HepG2 (cell line): ENCODE data around the gene SNRNP25. TPM values are rescaled to one million over a fixed set of nuclear protein-coding genes. Genes with fewer than 3 reads are reported as not detected.
A peak's percentile ranks its signal among the peaks of the same experiment; 100 is the strongest.

Experiments
- ATF1 ChIP-seq: IDR thresholded peaks from 2 replicates; pipeline ENCODE4 v1.6.1; 2016; ENCODE audit warnings: mild to moderate bottlenecking, control low read depth
- EED ChIP-seq: sonication (generic); formaldehyde crosslinking; IDR thresholded peaks from 2 replicates; pipeline ENCODE4 v1.5.0; 2020; ENCODE audit warnings: mild to moderate bottlenecking, missing genetic modification reagents
- FOXK1 ChIP-seq: sonication (generic); formaldehyde crosslinking; IDR thresholded peaks from 2 replicates; pipeline ENCODE4 v1.4.0; 2020; ENCODE audit warnings: low read depth, missing genetic modification reagents, borderline replicate concordance
- IRF2 ChIP-seq: IDR thresholded peaks from 2 replicates; pipeline ENCODE4 v1.6.1; 2018; ENCODE audit warnings: missing genetic modification reagents, missing compliant biosample characterization
- KDM2A ChIP-seq: sonication (generic); formaldehyde crosslinking; IDR thresholded peaks from 2 replicates; pipeline ENCODE4 v1.4.0; 2020; ENCODE audit warnings: low read depth, missing genetic modification reagents, borderline replicate concordance
- KLF15 ChIP-seq: sonication (generic); formaldehyde crosslinking; IDR thresholded peaks from 2 replicates; pipeline ENCODE4 v1.8.1; 2023; ENCODE audit warnings: borderline replicate concordance, mild to moderate bottlenecking, inconsistent platforms, missing genetic modification reagents, mixed read lengths
- MTA1 ChIP-seq: sonication (generic); formaldehyde crosslinking; IDR thresholded peaks from 2 replicates; pipeline ENCODE4 v1.4.0; 2020; ENCODE audit warnings: missing genetic modification reagents, mild to moderate bottlenecking, borderline replicate concordance
- MYNN ChIP-seq: sonication (generic); formaldehyde crosslinking; IDR thresholded peaks from 2 replicates; pipeline ENCODE4 v1.4.0; 2020; ENCODE audit warnings: mild to moderate bottlenecking, low read depth, missing genetic modification reagents
- NCOA2 ChIP-seq: sonication (generic); formaldehyde crosslinking; IDR thresholded peaks from 2 replicates; pipeline ENCODE4 v1.8.0; 2022; ENCODE audit warnings: inconsistent platforms
- NFE2 ChIP-seq: sonication (generic); formaldehyde crosslinking; IDR thresholded peaks from 2 replicates; pipeline ENCODE4 v1.4.0; 2020; ENCODE audit warnings: missing genetic modification reagents
- NR3C1 ChIP-seq: sonication (generic); formaldehyde crosslinking; IDR thresholded peaks from 2 replicates; pipeline ENCODE4 v1.4.0; 2020; ENCODE audit warnings: missing genetic modification reagents
- PHF8 ChIP-seq: sonication (generic); formaldehyde crosslinking; IDR thresholded peaks from 2 replicates; pipeline ENCODE4 v1.5.0; 2020; ENCODE audit warnings: missing genetic modification reagents
- ZFP36 ChIP-seq: fragments of 150-350 bp; IDR thresholded peaks from 2 replicates; pipeline ENCODE4 v1.6.1; 2018; ENCODE audit warnings: borderline replicate concordance, low read length, low read depth; ENCODE audit not compliant: partially characterized antibody
- ZFY ChIP-seq: sonication (generic); formaldehyde crosslinking; IDR thresholded peaks from 2 replicates; pipeline ENCODE4 v1.4.0; 2020; ENCODE audit warnings: missing genetic modification reagents
- ZKSCAN8 ChIP-seq: IDR thresholded peaks from 2 replicates; pipeline ENCODE4 v1.6.1; 2016; ENCODE audit warnings: borderline replicate concordance, missing genetic modification reagents, missing compliant biosample characterization
- ZNF160 ChIP-seq: sonication (generic); formaldehyde crosslinking; IDR thresholded peaks from 2 replicates; pipeline ENCODE4 v1.8.0; 2022; ENCODE audit warnings: mild to moderate bottlenecking, inconsistent platforms, missing genetic modification reagents
- ZNF501 ChIP-seq: sonication (generic); formaldehyde crosslinking; IDR thresholded peaks from 2 replicates; pipeline ENCODE4 v1.5.1; 2020; ENCODE audit warnings: mild to moderate bottlenecking, moderate library complexity, missing genetic modification reagents
- ZNF510 ChIP-seq: sonication (generic); formaldehyde crosslinking; IDR thresholded peaks from 2 replicates; pipeline ENCODE4 v1.4.0; 2020; ENCODE audit warnings: low read depth, mild to moderate bottlenecking, missing genetic modification reagents
- ZNF569 ChIP-seq: sonication (generic); formaldehyde crosslinking; IDR thresholded peaks from 2 replicates; pipeline ENCODE4 v1.5.0; 2020; ENCODE audit warnings: mild to moderate bottlenecking, missing genetic modification reagents, moderate library complexity, borderline replicate concordance
- ZNF607 ChIP-seq: sonication (generic); formaldehyde crosslinking; IDR thresholded peaks from 2 replicates; pipeline ENCODE4 v1.5.1; 2020; ENCODE audit warnings: missing genetic modification reagents, mild to moderate bottlenecking, borderline replicate concordance
- ZNF850 ChIP-seq: sonication (generic); formaldehyde crosslinking; conservative IDR thresholded peaks from 2 replicates; pipeline ENCODE4 v1.9.0; 2021; ENCODE audit warnings: mild to moderate bottlenecking, missing genetic modification reagents
- polyA plus RNA-seq, 8 experiments: library from polyadenylated mRNA; depleted of rRNA in 3 of 8; stranded (reverse) in 7 of 8; unstranded in 1 of 8; fragments of >200 nt; fragmentation: Illumina TruSeq in 4 of 8; extraction: Trizol in 4 of 8; gene quantifications; 2 replicates each; pipeline versions ENCODE4 v1.2.1 to v1.2.3, GENCODE V29; 2011 to 2016; ENCODE audit warnings: low read depth in 4 of 8, missing spikeins in 1 of 8, mixed read lengths in 1 of 8; ENCODE audit not compliant: insufficient read depth in 1 of 8
- total RNA-seq, 5 experiments: library from RNA; depleted of rRNA; stranded (reverse); fragments of >200 nt; fragmentation: Illumina TruSeq; extraction: Trizol; gene quantifications; 2 replicates each; pipeline ENCODE4 v1.2.3, GENCODE V29; 2016; ENCODE audit warnings: low read depth in 1 of 5
- TF ChIP-seq, protein P1 (sequence below): IDR thresholded peaks from 2 replicates; pipeline ENCODE4 v1.6.1; 2016; ENCODE audit warnings: low read depth
- TF ChIP-seq, protein P2 (sequence below): IDR thresholded peaks from 2 replicates; pipeline ENCODE4 v1.6.1; 2018; ENCODE audit warnings: missing genetic modification reagents
- TF ChIP-seq, protein P3 (sequence below): sonication (generic); formaldehyde crosslinking; IDR thresholded peaks from 2 replicates; pipeline ENCODE4 v1.9.0; 2022; ENCODE audit warnings: low read depth, missing genetic modification reagents
- TF ChIP-seq, protein P4 (sequence below): IDR thresholded peaks from 2 replicates; pipeline ENCODE4 v1.6.1; 2016; ENCODE audit warnings: missing genetic modification reagents, missing compliant biosample characterization
- TF ChIP-seq, protein P5 (sequence below): sonication (generic); formaldehyde crosslinking; IDR thresholded peaks from 2 replicates; pipeline ENCODE4 v1.4.0; 2020; ENCODE audit warnings: missing genetic modification reagents, borderline replicate concordance

The SNRNP25 gene
- total and polyA plus RNA-seq, 2 of the 13 experiments (the other 11 are each of a cell fraction or from before 2014, with no cell fraction given): 34.1 to 97.4 TPM

DNA sequence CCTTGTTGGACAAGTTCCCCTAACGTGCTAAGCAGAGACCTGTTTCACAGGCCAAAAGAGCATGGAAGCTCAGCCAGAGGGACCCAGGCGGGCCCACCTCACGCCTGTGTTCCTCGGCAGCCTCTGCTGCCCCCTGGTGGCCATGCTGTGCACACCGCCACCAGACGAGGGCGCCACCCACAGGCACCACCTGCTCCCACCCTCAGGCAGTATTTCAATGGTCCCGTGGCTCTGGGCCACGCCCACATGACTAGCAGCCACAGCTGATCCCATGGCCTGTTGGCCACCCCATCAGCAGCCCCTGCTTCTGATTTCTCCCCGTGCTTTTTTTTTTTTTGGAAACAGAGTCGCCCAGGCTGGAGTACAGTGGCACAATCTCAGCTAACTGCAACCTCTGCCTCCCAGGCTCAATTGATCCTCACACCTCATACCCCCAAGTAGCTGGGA, 43.3 kb downstream of the SNRNP25 start (continued):
- peak; percentile 47; the same call in 1 of the 2 replicates for TF ChIP-seq MTA1 (CRISPR knock-in tag)
- no peak for TF ChIP-seq PHF8 (CRISPR knock-in tag)
- no peak for TF ChIP-seq ZNF510 (CRISPR knock-in tag)
- TF ChIP-seq, protein P1, sequence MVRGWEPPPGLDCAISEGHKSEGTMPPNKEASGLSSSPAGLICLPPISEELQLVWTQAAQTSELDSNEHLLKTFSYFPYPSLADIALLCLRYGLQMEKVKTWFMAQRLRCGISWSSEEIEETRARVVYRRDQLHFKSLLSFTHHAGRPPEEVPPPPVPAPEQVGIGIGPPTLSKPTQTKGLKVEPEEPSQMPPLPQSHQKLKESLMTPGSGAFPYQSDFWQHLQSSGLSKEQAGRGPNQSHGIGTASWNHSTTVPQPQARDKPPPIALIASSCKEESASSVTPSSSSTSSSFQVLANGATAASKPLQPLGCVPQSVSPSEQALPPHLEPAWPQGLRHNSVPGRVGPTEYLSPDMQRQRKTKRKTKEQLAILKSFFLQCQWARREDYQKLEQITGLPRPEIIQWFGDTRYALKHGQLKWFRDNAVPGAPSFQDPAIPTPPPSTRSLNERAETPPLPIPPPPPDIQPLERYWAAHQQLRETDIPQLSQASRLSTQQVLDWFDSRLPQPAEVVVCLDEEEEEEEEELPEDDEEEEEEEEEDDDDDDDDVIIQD (CRISPR knock-in tag): peak; percentile 65; the same call in 1 of the 2 replicates
- TF ChIP-seq ZFP36: no peak
- peak; percentile 92 for TF ChIP-seq KDM2A (CRISPR knock-in tag)
- no peak for TF ChIP-seq NFE2 (CRISPR knock-in tag)
- TF ChIP-seq ZNF501 (CRISPR knock-in tag): no peak
- TF ChIP-seq ZNF160 (CRISPR knock-in tag): no peak
- TF ChIP-seq ZNF850 (CRISPR knock-in tag): no peak
- TF ChIP-seq MYNN (CRISPR knock-in tag): no peak
- TF ChIP-seq NCOA2 (CRISPR knock-in tag): no peak
- TF ChIP-seq FOXK1 (CRISPR knock-in tag): no peak
- TF ChIP-seq, protein P2, sequence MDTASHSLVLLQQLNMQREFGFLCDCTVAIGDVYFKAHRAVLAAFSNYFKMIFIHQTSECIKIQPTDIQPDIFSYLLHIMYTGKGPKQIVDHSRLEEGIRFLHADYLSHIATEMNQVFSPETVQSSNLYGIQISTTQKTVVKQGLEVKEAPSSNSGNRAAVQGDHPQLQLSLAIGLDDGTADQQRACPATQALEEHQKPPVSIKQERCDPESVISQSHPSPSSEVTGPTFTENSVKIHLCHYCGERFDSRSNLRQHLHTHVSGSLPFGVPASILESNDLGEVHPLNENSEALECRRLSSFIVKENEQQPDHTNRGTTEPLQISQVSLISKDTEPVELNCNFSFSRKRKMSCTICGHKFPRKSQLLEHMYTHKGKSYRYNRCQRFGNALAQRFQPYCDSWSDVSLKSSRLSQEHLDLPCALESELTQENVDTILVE (CRISPR knock-in tag): peak; percentile 48; the same call in 1 of the 2 replicates
- no peak for TF ChIP-seq ZNF607 (CRISPR knock-in tag)
- peak; percentile 38; the same call in 1 of the 2 replicates for TF ChIP-seq ZFY
- TF ChIP-seq EED (CRISPR knock-in tag): no peak
- TF ChIP-seq IRF2: peak; percentile 47; the same call in 1 of the 2 replicates
- TF ChIP-seq, protein P3, sequence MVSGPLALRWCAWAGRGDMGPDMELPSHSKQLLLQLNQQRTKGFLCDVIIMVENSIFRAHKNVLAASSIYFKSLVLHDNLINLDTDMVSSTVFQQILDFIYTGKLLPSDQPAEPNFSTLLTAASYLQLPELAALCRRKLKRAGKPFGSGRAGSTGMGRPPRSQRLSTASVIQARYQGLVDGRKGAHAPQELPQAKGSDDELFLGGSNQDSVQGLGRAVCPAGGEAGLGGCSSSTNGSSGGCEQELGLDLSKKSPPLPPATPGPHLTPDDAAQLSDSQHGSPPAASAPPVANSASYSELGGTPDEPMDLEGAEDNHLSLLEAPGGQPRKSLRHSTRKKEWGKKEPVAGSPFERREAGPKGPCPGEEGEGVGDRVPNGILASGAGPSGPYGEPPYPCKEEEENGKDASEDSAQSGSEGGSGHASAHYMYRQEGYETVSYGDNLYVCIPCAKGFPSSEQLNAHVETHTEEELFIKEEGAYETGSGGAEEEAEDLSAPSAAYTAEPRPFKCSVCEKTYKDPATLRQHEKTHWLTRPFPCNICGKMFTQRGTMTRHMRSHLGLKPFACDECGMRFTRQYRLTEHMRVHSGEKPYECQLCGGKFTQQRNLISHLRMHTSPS: no peak; the same call in 1 of the 2 replicates
- no peak for TF ChIP-seq ATF1 (CRISPR knock-in tag)
- TF ChIP-seq, protein P4, sequence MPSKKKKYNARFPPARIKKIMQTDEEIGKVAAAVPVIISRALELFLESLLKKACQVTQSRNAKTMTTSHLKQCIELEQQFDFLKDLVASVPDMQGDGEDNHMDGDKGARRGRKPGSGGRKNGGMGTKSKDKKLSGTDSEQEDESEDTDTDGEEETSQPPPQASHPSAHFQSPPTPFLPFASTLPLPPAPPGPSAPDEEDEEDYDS (CRISPR knock-in tag): peak; percentile 48; the same call in 1 of the 2 replicates
- TF ChIP-seq ZKSCAN8 (CRISPR knock-in tag): 0 out of 2 replicates have a peak, but pooled peaks have one; percentile 18
- TF ChIP-seq ZNF569: no peak
- TF ChIP-seq, protein P5, sequence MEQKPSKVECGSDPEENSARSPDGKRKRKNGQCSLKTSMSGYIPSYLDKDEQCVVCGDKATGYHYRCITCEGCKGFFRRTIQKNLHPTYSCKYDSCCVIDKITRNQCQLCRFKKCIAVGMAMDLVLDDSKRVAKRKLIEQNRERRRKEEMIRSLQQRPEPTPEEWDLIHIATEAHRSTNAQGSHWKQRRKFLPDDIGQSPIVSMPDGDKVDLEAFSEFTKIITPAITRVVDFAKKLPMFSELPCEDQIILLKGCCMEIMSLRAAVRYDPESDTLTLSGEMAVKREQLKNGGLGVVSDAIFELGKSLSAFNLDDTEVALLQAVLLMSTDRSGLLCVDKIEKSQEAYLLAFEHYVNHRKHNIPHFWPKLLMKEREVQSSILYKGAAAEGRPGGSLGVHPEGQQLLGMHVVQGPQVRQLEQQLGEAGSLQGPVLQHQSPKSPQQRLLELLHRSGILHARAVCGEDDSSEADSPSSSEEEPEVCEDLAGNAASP (CRISPR knock-in tag): 0 out of 2 replicates have a peak, but pooled peaks have one; percentile 23
- no peak for TF ChIP-seq NR3C1 (CRISPR knock-in tag)
- no peak for TF ChIP-seq KLF15 (CRISPR knock-in tag)
